Osteoblast (primary cell): ENCODE measurements around the gene RHPN2. TPM values are rescaled to one million over a fixed set of nuclear protein-coding genes. Genes with fewer than 3 reads are reported as not detected.
"Not testable (repeated sequence)": the region's sequence is repeated elsewhere in the genome, so short reads cannot be mapped to it uniquely, and the experiment has no call there.

Experiments used
- DNase-seq: peaks from one replicate; pipeline ENCODE4 v3.0.0; 2011; ENCODE audit warnings: low spot score, mixed read lengths; ENCODE audit not compliant: insufficient read length; ENCODE audit errors: missing footprints
- H2AFZ ChIP-seq: 2 replicates; pipeline ENCODE4 v1.6.0; 2011; ENCODE audit warnings: mild to moderate bottlenecking, low read length
- H3K27ac ChIP-seq: 2 replicates; pipeline ENCODE4 v1.5.1; 2011; ENCODE audit warnings: mild to moderate bottlenecking, low read depth, low read length, moderate library complexity
- H3K27me3 ChIP-seq: 2 replicates; pipeline ENCODE4 v1.6.0; 2012; ENCODE audit warnings: mild to moderate bottlenecking, control low read depth, inconsistent platforms, low read length, moderate library complexity; ENCODE audit not compliant: insufficient read depth
- H3K36me3 ChIP-seq: 2 replicates; pipeline ENCODE4 v1.5.1; 2011; ENCODE audit warnings: mild to moderate bottlenecking, low read length, control low read depth, moderate library complexity; ENCODE audit not compliant: insufficient read depth
- H3K4me1 ChIP-seq: 2 replicates; pipeline ENCODE4 v1.5.1; 2011; ENCODE audit warnings: mild to moderate bottlenecking, low read length, control low read depth, moderate library complexity; ENCODE audit not compliant: insufficient read depth
- H3K4me2 ChIP-seq: 2 replicates; pipeline ENCODE4 v1.6.0; 2011; ENCODE audit warnings: mild to moderate bottlenecking, low read length; ENCODE audit not compliant: insufficient read depth
- H3K4me3 ChIP-seq: fragments of 200-600 bp; sonication (generic); 3 replicates; pipeline ENCODE4 v1.5.1; 2012; ENCODE audit warnings: mild to moderate bottlenecking, low read length, inconsistent platforms; ENCODE audit not compliant: insufficient read depth
- H3K79me2 ChIP-seq: 2 replicates; pipeline ENCODE4 v1.6.0; 2012; ENCODE audit warnings: mild to moderate bottlenecking, low read length, control low read depth, inconsistent platforms; ENCODE audit not compliant: insufficient read depth
- H3K9me3 ChIP-seq: 2 replicates; pipeline ENCODE4 v1.5.1; 2011; ENCODE audit warnings: low read depth, low read length, control low read depth
- H4K20me1 ChIP-seq: 2 replicates; pipeline ENCODE4 v1.6.0; 2012; ENCODE audit warnings: mild to moderate bottlenecking, low read length, control low read depth; ENCODE audit not compliant: insufficient read depth
- total RNA-seq: library from RNA; depleted of rRNA; stranded (reverse); fragments of >200 nt; gene quantifications from 2 replicates; pipeline ENCODE4 v1.2.3, GENCODE V29; 2012
- TF ChIP-seq, protein P1 (sequence below): IDR thresholded peaks from 2 replicates; pipeline ENCODE4 v1.5.1; 2011; ENCODE audit warnings: mild to moderate bottlenecking, low read depth, low read length, moderate library complexity; ENCODE audit errors: extremely low read depth

The RHPN2 gene
- total RNA-seq, 1 donor: 1.4 TPM

DNA sequence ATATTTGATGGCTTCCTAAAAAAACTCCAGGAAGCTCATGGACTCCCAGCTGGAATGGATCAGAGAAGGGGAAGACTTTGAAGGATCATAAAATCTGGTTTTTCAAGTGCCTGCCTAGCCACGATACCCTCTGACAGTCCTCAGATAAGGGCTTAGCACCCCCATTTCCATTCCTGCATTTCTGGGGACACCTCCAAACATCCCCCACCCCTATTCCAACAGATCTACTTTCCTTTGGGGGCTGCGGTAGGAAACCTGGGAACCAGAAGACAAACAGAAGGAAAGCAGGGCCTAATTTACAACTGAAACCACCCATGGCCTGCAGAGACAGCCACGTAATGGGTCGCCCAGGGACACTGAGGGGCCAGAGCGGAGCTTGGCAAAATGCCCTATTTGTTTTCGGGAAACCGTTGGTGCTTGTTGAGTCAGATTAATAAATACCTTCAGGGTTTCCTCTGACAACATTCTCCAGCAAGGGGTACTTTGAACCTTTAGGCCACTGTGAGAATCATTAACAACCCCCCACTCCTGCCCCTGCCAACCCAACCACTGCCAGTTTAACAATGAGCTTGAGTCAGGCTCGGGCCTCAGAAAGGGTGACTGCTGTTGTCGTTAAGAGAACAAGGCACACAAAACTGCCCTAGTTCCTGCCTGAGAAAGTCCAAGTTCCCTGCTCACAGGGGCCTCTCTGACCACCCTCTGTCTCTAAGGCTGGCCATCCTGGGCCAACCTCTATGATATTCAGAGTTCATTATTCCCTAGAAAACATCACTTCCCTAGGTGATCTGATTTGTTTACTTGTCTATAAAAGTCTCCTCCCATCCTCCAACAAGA, 23.5 kb downstream of the RHPN2 start:
- Histone ChIP-seq H3K9me3 (no peaks in the 10 kb centered on the region), H3K4me3 (no peak overlapping the region), H3K4me2 (no peak overlapping the region), H4K20me1 (no peaks in the 10 kb centered on the region), H3K79me2 (no peaks in the 10 kb centered on the region), H2AFZ (peak overlapping the region; percentile 33), H3K27me3 (no peaks in the 10 kb centered on the region), H3K4me1 (no peaks in the 10 kb centered on the region), H3K27ac (no peak overlapping the region), H3K36me3 (no peaks in the 10 kb centered on the region)
- TF ChIP-seq, protein P1, sequence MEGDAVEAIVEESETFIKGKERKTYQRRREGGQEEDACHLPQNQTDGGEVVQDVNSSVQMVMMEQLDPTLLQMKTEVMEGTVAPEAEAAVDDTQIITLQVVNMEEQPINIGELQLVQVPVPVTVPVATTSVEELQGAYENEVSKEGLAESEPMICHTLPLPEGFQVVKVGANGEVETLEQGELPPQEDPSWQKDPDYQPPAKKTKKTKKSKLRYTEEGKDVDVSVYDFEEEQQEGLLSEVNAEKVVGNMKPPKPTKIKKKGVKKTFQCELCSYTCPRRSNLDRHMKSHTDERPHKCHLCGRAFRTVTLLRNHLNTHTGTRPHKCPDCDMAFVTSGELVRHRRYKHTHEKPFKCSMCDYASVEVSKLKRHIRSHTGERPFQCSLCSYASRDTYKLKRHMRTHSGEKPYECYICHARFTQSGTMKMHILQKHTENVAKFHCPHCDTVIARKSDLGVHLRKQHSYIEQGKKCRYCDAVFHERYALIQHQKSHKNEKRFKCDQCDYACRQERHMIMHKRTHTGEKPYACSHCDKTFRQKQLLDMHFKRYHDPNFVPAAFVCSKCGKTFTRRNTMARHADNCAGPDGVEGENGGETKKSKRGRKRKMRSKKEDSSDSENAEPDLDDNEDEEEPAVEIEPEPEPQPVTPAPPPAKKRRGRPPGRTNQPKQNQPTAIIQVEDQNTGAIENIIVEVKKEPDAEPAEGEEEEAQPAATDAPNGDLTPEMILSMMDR: no peak
- peak; percentile 43 for DNase-seq

DNA sequence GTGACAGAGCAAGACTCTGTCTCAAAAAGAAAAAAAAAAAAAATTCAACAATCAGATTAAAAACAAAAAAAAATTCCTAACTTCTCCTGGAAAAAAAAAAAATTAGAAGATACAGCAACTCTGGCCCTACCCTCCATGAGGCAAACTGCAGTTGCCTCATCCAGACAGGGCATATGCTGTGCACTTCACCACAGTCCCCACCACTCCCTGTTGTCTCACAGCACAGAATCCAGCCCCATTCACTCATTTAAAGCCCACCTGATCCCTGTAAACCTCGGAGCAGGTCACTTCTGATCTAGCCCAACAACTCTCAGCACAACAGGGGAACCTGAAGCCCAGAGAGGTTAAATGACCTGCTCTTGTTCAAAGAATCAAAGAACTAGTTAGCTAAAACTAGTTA, 24.9 kb downstream of the RHPN2 start:
- no peaks in the 10 kb centered on the region for H4K20me1 ChIP-seq
- H3K4me2 ChIP-seq: no peak overlapping the region
- no peaks in the 10 kb centered on the region for H3K4me1 ChIP-seq
- H3K79me2 ChIP-seq: no peaks in the 10 kb centered on the region
- DNase-seq: no peak
- H3K9me3 ChIP-seq: no peaks in the 10 kb centered on the region
- H3K27ac ChIP-seq: no peak overlapping the region
- no peak overlapping the region for H2AFZ ChIP-seq
- no peak overlapping the region for H3K4me3 ChIP-seq
- no peaks in the 10 kb centered on the region for H3K27me3 ChIP-seq
- TF ChIP-seq, protein P1: no peak
- no peaks in the 10 kb centered on the region for H3K36me3 ChIP-seq

DNA sequence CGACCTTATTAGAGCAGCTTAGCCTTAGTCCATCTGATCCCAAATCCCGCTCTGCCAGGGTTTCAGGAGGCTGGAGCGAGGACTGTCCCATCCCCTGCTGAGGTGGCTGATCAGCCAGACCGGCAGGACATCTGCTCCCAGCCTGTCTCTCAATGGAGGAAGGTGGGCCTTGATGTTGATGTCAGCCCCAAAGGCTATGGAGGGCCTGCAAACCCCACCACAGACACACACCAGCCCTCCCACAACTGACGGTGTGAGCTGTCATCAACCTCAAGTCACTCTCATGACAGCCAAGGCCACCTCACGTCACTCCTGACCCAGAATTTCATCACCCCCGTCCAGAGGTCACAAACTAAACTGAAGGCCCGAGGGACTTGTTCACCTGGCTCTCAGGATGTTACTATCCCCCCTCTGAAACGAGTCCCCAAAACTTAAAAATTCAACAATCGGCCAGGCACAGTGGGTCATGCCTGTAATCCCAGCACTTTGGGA, 25.5 kb downstream of the RHPN2 start:
- Histone ChIP-seq H3K36me3 (no peaks in the 10 kb centered on the region), H3K9me3 (no peaks in the 10 kb centered on the region), H3K4me2 (no peak overlapping the region), H3K27me3 (no peaks in the 10 kb centered on the region), H3K4me1 (no peaks in the 10 kb centered on the region), H3K4me3 (no peak overlapping the region), H4K20me1 (no peaks in the 10 kb centered on the region), H3K27ac (no peak overlapping the region), H2AFZ (no peak overlapping the region), H3K79me2 (no peaks in the 10 kb centered on the region)
- TF ChIP-seq, protein P1: no peak
- DNase-seq: no peak

DNA sequence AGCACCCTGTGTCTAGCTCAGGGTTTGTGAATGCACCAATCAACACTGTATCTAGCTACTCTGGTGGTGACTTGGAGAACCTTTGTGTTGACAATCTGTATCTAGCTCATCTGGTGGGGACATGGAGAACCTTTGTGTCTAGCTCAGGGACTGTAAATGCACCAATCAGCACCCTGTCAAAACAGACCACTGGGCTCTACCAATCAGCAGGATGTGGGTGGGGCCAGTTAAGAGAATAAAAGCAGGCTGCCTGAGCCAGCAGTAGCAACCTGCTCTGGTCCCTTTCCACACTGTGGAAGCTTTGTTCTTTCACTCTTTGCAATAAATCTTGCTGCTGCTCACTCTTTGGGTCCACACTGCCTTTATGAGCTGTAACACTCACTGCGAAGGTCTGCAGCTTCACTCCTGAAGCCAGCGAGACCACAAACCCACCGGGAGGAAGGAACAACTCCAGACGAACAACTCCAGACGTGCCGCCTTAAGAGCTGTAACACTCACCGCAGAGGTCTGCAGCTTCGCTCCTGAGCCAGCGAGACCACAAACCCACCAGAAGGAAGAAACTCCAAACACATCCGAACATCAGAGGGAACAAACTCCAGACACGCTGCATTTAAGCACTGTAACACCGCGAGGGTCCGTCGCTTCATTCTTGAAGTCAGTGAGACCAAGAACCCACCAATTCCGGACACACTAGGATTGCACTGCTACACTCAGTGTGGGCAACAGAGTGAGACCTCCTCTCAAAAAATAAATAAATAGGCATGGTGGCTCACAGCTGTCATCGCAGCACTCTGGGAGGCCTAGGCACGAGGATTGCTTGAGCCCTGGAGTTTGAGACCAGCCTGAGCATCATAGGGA, 27.3 kb downstream of the RHPN2 start:
- peak overlapping the region; percentile 19 for H3K4me3 ChIP-seq

DNA sequence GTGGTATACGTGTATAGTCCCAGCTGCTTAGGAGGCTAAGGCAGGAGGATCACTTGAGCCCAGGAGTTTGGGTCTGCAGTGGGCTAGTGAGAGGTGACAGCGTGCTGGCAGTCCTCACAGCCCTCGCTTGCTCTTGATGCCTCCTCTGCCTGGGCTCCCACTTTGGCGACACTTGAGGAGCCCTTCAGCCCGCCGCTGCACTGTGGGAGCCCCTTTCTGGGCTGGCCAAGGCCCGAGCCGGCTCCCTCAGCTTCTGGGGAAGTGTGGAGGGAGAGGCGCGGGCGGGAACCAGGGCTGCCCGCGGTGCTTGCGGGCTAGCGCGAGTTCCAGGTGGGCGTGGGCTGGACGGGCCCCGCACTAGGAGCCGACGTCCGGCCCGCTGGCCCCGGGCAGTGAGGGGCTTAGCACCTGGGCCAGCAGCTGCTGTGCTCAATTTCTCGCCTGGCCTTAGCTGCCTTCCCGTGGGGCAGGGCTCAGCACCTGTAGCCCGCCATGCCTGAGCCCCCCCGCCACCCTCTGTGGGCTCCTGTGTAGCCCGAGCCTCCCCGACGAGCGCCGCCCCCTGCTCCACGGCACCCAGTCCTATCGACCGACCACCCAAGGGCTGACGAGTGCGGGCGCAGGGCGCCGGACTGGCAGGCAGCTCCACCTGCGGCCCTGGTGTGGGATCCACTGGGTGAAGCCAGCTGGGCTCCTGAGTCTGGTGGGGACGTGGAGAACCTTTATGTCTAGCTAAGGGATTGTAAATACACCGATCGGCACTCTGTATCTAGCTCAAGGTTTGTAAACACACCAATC, 28.1 kb downstream of the RHPN2 start:
- not testable (repeated sequence) for H3K36me3 ChIP-seq, H3K27me3 ChIP-seq, DNase-seq, H3K27ac ChIP-seq, H3K9me3 ChIP-seq, H4K20me1 ChIP-seq, H3K4me1 ChIP-seq, H3K4me2 ChIP-seq, H3K79me2 ChIP-seq, H2AFZ ChIP-seq, H3K4me3 ChIP-seq

More for the DNA sequence above, 27.3 kb downstream of the RHPN2 start:
- H3K9me3 ChIP-seq, H3K79me2 ChIP-seq, H4K20me1 ChIP-seq, H3K27me3 ChIP-seq, DNase-seq, H3K36me3 ChIP-seq, H3K4me1 ChIP-seq, H3K27ac ChIP-seq: not testable (repeated sequence)
- Histone ChIP-seq H2AFZ (peak overlapping the region; percentile 68), H3K4me2 (peak overlapping the region; percentile 43)
